Kidney (tissue), 14 donors: ENCODE measurements around the gene SEMA6A. TPM values are rescaled to one million over a fixed set of nuclear protein-coding genes. Genes with fewer than 3 reads are reported as not detected.
A peak's percentile ranks its signal among the peaks of the same experiment; 100 is the strongest.

Experiments
- DNase-seq, 5 donors: peaks; one replicate each; pipeline ENCODE4 v3.0.0-alpha.2; 2013 to 2020
- FAIRE-seq: peaks from 2 replicates; lab custom pipeline; 2012; peaks lifted over from hg19 to GRCh38; lab: Jason Lieb, UNC
- H3K27ac ChIP-seq, 2 donors: one replicate each; pipeline ENCODE4 v1.7.0; 2013; ENCODE audit warnings: low read depth in 2 of 2, low read length in 2 of 2, inconsistent platforms in 1 of 2
- H3K27me3 ChIP-seq: one replicate; pipeline ENCODE4 v1.7.1; 2013; ENCODE audit warnings: low read length, inconsistent platforms; ENCODE audit not compliant: control insufficient read depth, insufficient read depth
- H3K36me3 ChIP-seq, 3 donors: one replicate each; pipeline versions ENCODE4 v1.7.0 to v1.7.1; 2013; ENCODE audit warnings: low read length in 3 of 3, control low read depth in 1 of 3, inconsistent platforms in 1 of 3; ENCODE audit not compliant: insufficient read depth in 3 of 3, control insufficient read depth in 2 of 3
- H3K4me1 ChIP-seq, 3 donors: one replicate each; pipeline versions ENCODE4 v1.7.0 to v1.7.1; 2013; ENCODE audit warnings: low read length in 3 of 3, inconsistent platforms in 1 of 3, low read depth in 1 of 3; ENCODE audit not compliant: control insufficient read depth in 2 of 3, insufficient read depth in 2 of 3
- H3K4me3 ChIP-seq, 3 donors: one replicate each; pipeline versions ENCODE4 v1.7.0 to v1.8.1; 2013; ENCODE audit warnings: low read length in 3 of 3, control low read depth in 1 of 3, inconsistent platforms in 1 of 3
- H3K9ac ChIP-seq, 3 donors: one replicate each; pipeline versions ENCODE4 v1.7.0 to v1.7.1; 2013; ENCODE audit warnings: low read length in 3 of 3, control low read depth in 1 of 3, inconsistent platforms in 1 of 3
- H3K9me3 ChIP-seq, 3 donors: one replicate each; pipeline versions ENCODE4 v1.7.0 to v1.7.1; 2013; ENCODE audit warnings: low read length in 3 of 3, control low read depth in 1 of 3, inconsistent platforms in 1 of 3; ENCODE audit not compliant: control insufficient read depth in 2 of 3, insufficient read depth in 1 of 3
- CTCF ChIP-seq: IDR thresholded peaks from 3 replicates; pipeline ENCODE4 v1.5.1; 2012; ENCODE audit warnings: mild to moderate bottlenecking, moderate library complexity, borderline replicate concordance; ENCODE audit not compliant: insufficient read depth; ENCODE audit errors: extremely low read depth
- intact Hi-C: fragments of 100-400 bp; cut with DNase I; formaldehyde crosslinking; loops from one replicate; pipeline ENCODE4 v1.11.1; 2022
- polyA plus RNA-seq: library from polyadenylated mRNA; stranded (reverse); fragments of 350-450 nt; fragmentation: Illumina TruSeq; extraction: RNeasy Lipid Tissue Mini Kit (QIAGEN cat#74804); gene quantifications from one replicate; pipeline ENCODE4 v1.2.3, GENCODE V29; 2014; ENCODE audit warnings: low read depth, low replicate concordance; ENCODE audit not compliant: insufficient read depth
- total RNA-seq: library from RNA; stranded (reverse); fragmentation: NEBNext Ultra II Directional; extraction: Animal tissue kit (Norgen Biotek cat#: 25700); gene quantifications from one replicate; pipeline ENCODE4 v1.2.1, GENCODE V29; 2021
- donor health status: control.
- donor health status: control.
- donor health status: control.
- donor health status: control.
- donor health status: control.
- donor health status: DM: yes; HTN: yes; CAD: no.
- donor health status: Normal renal cell carcinoma (clear cell type).

The SEMA6A gene
- total and polyA plus RNA-seq, 2 donors from 2014 or later, result 4.0 to 51.6 TPM

- H3K4me1 ChIP-seq, result peaks cover 0 to 4% (median 3%) of the 10 kb centered on the region in 3 donors
- no peak for DNase-seq
- FAIRE-seq, result no peak
- H3K4me3 ChIP-seq, result no peak overlapping the region
- no peaks in the 10 kb centered on the region for H3K27me3 ChIP-seq
- intact Hi-C loops, result no loop called here
- no peak overlapping the region for H3K27ac ChIP-seq
- H3K9ac ChIP-seq, result no peak overlapping the region
- H3K36me3 ChIP-seq, result peaks cover 0 to 2% (median 0%) of the 10 kb centered on the region in 3 donors
- no peak for TF ChIP-seq CTCF
- no peaks in the 10 kb centered on the region for H3K9me3 ChIP-seq
These were observed 117.6 kb downstream of the SEMA6A start for GRCh38 chr5:116457062-116457461.

GRCh38 chr5:116456036-116456435 is 118.6 kb downstream of the SEMA6A start:
- Histone ChIP-seq H3K9me3 (no peaks in the 10 kb centered on the region), H3K27me3 (no peaks in the 10 kb centered on the region), H3K4me3 (no peak overlapping the region), H3K27ac (no peak overlapping the region), H3K9ac (no peak overlapping the region), H3K4me1 (peaks cover 0 to 4% (median 3%) of the 10 kb centered on the region in 3 donors), H3K36me3 (peaks cover 0 to 2% (median 0%) of the 10 kb centered on the region in 3 donors)
- TF ChIP-seq CTCF, result no peak
- no peak for DNase-seq
- intact Hi-C loops, result no loop called here
- no peak for FAIRE-seq

- no peak overlapping the region for H3K27ac ChIP-seq
- intact Hi-C loops, result no loop called here
- no peak overlapping the region for H3K9ac ChIP-seq
- H3K4me3 ChIP-seq, result no peak overlapping the region
- peaks cover 0 to 4% (median 3%) of the 10 kb centered on the region in 3 donors for H3K4me1 ChIP-seq
- no peak for FAIRE-seq
- DNase-seq, result no peak
- peaks cover 0 to 2% (median 0%) of the 10 kb centered on the region in 3 donors for H3K36me3 ChIP-seq
- no peaks in the 10 kb centered on the region for H3K27me3 ChIP-seq
- TF ChIP-seq CTCF, result no peak
- H3K9me3 ChIP-seq, result no peaks in the 10 kb centered on the region
These were observed 119.6 kb downstream of the SEMA6A start for GRCh38 chr5:116455061-116455460.

- H3K9ac ChIP-seq, result no peak overlapping the region
These were observed 120.2 kb downstream of the SEMA6A start for GRCh38 chr5:116454417-116454927.

More at GRCh38 chr5:116454417-116454927, 120.2 kb downstream of the SEMA6A start:
- TF ChIP-seq CTCF, result no peak
- H3K4me1 ChIP-seq, result peaks cover 0 to 4% (median 3%) of the 10 kb centered on the region in 3 donors
- no peaks in the 10 kb centered on the region for H3K27me3 ChIP-seq
- peaks cover 0 to 2% (median 0%) of the 10 kb centered on the region in 3 donors for H3K36me3 ChIP-seq
- no peaks in the 10 kb centered on the region for H3K9me3 ChIP-seq
- intact Hi-C loops, result no loop called here
- FAIRE-seq, result no peak
- no peak overlapping the region for H3K4me3 ChIP-seq
- peak in 3 of 5 donors; percentile 35 to 87 (median 52) for DNase-seq
- H3K27ac ChIP-seq, result no peak overlapping the region
